Fibroblast of skin of right quadriceps (primary cell): ENCODE data around the gene KRTAP6-2.

Source experiments
- DNase-seq: peaks from one replicate; pipeline ENCODE4 v3.0.0-alpha.2; 2013

KRTAP6-2 gene

DNA sequence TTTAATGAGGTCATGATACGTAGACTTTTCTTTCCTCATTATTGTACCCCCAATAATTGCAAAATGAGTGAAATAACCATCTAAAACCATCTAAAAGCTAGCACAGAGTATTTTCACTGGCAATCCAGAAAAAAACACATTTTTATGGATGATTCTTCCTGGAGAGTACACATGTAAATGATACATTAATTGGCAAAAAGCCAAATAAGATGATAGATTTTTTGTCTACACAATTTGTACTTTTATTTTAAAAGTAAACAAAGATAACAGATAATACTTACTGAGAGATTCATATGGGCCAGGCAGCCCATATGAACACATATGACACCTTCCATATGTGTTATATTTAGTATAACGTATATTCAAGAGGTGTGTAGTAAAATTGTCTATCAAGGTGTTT lies 35.1 kb downstream of the KRTAP6-2 start:
- no peak for DNase-seq

DNA sequence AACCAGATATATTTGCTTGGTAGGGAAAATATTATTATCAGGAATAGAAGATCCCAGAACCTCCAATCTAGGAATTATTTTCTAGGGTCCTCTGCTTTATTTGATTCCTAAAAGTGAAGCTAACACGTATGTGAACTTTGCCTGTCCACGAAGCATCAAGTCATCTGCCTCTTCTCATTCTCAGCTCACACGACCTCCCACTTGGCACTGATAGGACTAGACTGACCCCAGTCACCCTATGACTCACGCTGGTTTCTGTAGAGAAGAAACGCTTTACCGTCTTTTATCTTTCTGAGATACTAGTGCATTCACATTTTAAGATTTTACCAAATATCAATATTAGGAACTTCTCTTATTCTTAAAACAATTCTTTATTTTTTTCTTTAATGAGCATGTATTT lies 35.6 kb downstream of the KRTAP6-2 start:
- no peak for DNase-seq

DNA sequence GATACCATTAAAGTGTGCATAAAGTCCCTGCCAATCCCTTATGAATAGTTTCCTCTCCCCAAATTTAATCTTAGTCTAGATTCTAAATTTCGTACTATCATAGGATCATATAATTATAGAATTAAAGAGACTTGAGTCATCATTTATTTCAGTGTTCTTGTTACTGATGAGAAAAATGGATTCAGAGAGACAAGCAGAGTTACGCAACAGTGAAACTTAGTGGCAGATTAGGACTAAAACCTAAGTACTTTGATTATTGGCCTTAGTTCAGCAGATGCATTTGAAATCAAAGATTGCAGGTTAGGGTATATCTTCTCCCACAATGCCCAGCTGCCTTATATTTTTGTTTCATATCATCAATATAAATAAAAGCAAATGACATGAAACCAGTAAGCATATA lies 36.7 kb downstream of the KRTAP6-2 start:
- no peak for DNase-seq

DNA sequence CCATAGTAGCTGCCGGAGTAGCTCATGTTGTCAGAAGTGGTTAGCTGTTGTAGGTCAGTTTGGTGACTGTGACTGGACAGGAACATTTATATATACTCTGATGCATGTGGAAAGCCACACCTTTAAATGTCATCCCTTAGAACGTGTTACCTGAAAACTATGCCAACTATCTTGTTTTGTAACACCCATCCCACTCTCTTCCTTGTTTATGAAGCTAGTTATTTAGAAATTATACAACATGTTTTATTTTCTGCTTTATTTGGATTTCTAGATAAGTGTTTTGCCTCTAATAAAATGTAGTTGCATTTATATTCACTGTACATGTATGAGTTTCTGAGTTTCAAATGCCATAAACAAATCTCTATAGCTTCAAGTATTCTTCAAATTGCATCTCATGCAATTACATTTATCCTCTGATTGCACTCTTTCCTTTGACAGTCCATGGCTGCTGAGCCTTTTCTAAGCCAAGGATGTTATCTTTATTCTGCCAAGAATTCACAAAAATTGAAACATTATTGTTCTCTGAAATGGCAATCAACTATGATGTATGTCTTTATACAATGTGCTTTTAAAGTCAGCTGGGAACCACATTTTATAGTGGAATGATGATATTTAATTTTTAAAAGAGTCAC lies 37.3 kb downstream of the KRTAP6-2 start, which contains the start of gene KRTAP19-7:
Gene KRTAP19-7 (minus strand): TSS at position 51 of the 632 bp plus-strand sequence. CDS start 25 bp downstream, at position 26.
- no peak for DNase-seq

DNA sequence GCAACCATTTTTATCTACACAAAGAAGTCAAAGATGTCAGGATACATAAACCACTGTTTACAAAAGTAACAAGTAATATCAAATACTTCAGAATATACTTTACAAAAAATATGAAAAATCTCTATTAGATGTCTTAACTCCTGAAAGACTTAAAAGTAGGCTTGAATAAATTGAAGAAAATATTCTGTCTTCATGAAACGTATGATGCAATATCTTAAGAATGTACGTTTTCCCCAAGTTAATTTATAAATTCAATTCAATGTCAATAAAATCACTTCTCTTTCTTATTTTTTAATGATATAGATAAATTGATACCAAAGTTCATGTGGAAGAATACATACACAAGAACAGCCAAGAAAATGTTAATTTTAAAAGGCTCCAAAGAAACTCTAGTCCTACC lies 43.6 kb downstream of the KRTAP6-2 start:
- DNase-seq: no peak

DNA sequence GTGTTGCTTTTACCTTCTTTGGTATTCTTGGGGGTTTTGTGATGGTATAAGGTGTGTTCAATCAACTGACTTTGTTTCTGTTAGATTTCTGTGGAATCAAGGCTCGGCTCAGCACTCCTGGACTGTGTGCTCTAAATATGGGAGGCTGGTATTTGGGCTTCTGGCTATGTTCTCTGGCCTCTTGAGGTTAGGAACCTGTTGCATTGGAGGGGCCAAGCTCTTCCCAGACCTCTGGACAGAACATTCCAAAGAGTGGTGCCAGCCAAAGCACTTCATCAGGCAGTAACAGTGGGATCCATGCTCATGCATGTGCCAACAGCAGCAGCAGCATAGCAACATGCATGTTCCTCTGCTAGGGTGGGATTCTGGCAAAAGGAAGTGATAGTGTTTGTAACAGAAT lies 45.9 kb downstream of the KRTAP6-2 start:
- no peak for DNase-seq
